AG09319 (cell line): ENCODE data around the gene IFNA1.

Experiments used
- DNase-seq: peaks from one replicate; pipeline ENCODE4 v3.0.0-alpha.2; 2010; ENCODE audit warnings: low read depth; ENCODE audit errors: extremely low read depth
- CTCF ChIP-seq: IDR thresholded peaks from 2 replicates; pipeline ENCODE4 v1.5.1; 2011; ENCODE audit warnings: low read depth, mild to moderate bottlenecking, inconsistent platforms, low read length, moderate library complexity

IFNA1 gene

GRCh38 chr9:21470126-21470525 lies 29.9 kb downstream of the IFNA1 start:
- no peak for TF ChIP-seq CTCF
- no peak for DNase-seq

- DNase-seq = no peak
Measured at GRCh38 chr9:21473236-21473635, 33.0 kb downstream of the IFNA1 start.

GRCh38 chr9:21477466-21477865 lies 37.2 kb downstream of the IFNA1 start:
- no peak for TF ChIP-seq CTCF
- no peak for DNase-seq

More at GRCh38 chr9:21473236-21473635, 33.0 kb downstream of the IFNA1 start:
- TF ChIP-seq CTCF = no peak

- DNase-seq = no peak
- no peak for TF ChIP-seq CTCF
Measured at GRCh38 chr9:21479152-21479702, 39.0 kb downstream of the IFNA1 start.

- no peak for DNase-seq
- TF ChIP-seq CTCF = no peak
Measured at GRCh38 chr9:21481470-21482056, 41.3 kb downstream of the IFNA1 start.

- no peak for DNase-seq
- TF ChIP-seq CTCF = no peak
Measured at GRCh38 chr9:21482213-21482612, 42.0 kb downstream of the IFNA1 start, which contains the start of gene IFNE. IFNE (minus strand) TSS chr9:21482313; CDS start chr9:21481694, 619 bp downstream.
